Esophagus muscularis mucosa (tissue), 4 donors: Measurements from ENCODE around the gene TRIB2.

Experiments used
- EP300 ChIP-seq: sonication (generic); formaldehyde crosslinking; IDR thresholded peaks from one replicate; pipeline ENCODE4 v1.6.1; 2017; ENCODE audit warnings: antibody characterized with exemption
- POLR2A ChIP-seq: fragments of 450-650 bp; IDR thresholded peaks from one replicate; pipeline ENCODE4 v1.6.1; 2017; ENCODE audit warnings: antibody characterized with exemption, moderate library complexity, mild to moderate bottlenecking, low read depth
- TF ChIP-seq, protein P1 (sequence below), 3 experiments: fragments of 200-600 bp in 2 of 3; fragments of 450-650 bp in 1 of 3; sonication (generic) in 2 of 3; IDR thresholded peaks; one replicate each; pipeline ENCODE4 v1.5.1; 2017 to 2019; ENCODE audit warnings: antibody characterized with exemption in 3 of 3, mild to moderate bottlenecking in 2 of 3, moderate library complexity in 1 of 3

GRCh38 chr2:12705742-12706141 lies 11.0 kb upstream of the TRIB2 start:
- TF ChIP-seq, protein P1, sequence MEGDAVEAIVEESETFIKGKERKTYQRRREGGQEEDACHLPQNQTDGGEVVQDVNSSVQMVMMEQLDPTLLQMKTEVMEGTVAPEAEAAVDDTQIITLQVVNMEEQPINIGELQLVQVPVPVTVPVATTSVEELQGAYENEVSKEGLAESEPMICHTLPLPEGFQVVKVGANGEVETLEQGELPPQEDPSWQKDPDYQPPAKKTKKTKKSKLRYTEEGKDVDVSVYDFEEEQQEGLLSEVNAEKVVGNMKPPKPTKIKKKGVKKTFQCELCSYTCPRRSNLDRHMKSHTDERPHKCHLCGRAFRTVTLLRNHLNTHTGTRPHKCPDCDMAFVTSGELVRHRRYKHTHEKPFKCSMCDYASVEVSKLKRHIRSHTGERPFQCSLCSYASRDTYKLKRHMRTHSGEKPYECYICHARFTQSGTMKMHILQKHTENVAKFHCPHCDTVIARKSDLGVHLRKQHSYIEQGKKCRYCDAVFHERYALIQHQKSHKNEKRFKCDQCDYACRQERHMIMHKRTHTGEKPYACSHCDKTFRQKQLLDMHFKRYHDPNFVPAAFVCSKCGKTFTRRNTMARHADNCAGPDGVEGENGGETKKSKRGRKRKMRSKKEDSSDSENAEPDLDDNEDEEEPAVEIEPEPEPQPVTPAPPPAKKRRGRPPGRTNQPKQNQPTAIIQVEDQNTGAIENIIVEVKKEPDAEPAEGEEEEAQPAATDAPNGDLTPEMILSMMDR (IDR thresholded peaks at IDR 0.05), result no peak
- TF ChIP-seq POLR2A, result no peak
- TF ChIP-seq EP300, result no peak
